Stomach smooth muscle (tissue), 2 donors: ENCODE results near the gene ZDHHC22.

ENCODE experiments used
- H3K27ac ChIP-seq: one replicate; pipeline ENCODE4 v1.7.0; 2013; ENCODE audit warnings: mild to moderate bottlenecking, low read length, inconsistent platforms
- H3K27me3 ChIP-seq, 2 donors: one replicate each; pipeline ENCODE4 v1.7.0; 2013; ENCODE audit warnings: low read length in 2 of 2; ENCODE audit not compliant: insufficient read depth in 2 of 2, control insufficient read depth in 1 of 2
- H3K36me3 ChIP-seq, 2 donors: one replicate each; pipeline ENCODE4 v1.7.0; 2013; ENCODE audit warnings: low read length in 2 of 2; ENCODE audit not compliant: control insufficient read depth in 2 of 2, insufficient read depth in 2 of 2
- H3K4me1 ChIP-seq: one replicate; pipeline ENCODE4 v1.7.0; 2013; ENCODE audit warnings: low read length; ENCODE audit not compliant: control insufficient read depth, insufficient read depth
- H3K4me3 ChIP-seq, 2 donors: one replicate each; pipeline ENCODE4 v1.7.0; 2013; ENCODE audit warnings: low read length in 2 of 2
- H3K9ac ChIP-seq, 2 donors: one replicate each; pipeline ENCODE4 v1.7.0; 2013; ENCODE audit warnings: low read length in 2 of 2, mild to moderate bottlenecking in 1 of 2
- H3K9me3 ChIP-seq, 2 donors: one replicate each; pipeline ENCODE4 v1.7.0; 2013; ENCODE audit warnings: low read length in 2 of 2; ENCODE audit not compliant: control insufficient read depth in 2 of 2
- donor health status: healthy.
- donor health status: Pancreatic carcinoma.

Gene ZDHHC22

DNA sequence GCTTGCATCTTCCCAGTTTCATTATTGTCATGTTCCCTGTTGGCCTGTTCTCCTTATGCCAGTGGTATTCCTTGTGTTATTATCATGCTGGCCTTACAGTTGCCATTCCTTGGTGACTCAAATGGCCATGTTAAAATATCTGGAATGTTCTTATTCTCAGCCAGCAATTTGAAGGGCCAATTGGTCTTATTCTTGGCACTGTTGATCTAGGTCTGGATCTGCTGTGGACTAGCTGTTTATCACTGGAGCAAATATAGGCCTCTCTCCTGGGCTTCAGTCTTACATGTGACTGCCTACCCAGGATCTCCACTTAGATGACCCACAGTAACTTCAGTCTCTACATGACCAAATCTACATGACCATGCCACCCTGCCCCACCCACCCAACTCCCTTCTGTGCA lies 38.1 kb downstream of the ZDHHC22 start:
- Histone ChIP-seq H3K27ac (peak overlapping the region; percentile 26), H3K27me3 (no peaks in the 10 kb centered on the region), H3K4me1 (peaks cover 38% of the 10 kb centered on the region), H3K9ac (no peak overlapping the region), H3K4me3 (peak overlapping the region in 1 of 2 donors; percentile 31), H3K36me3 (peaks cover 6% of the 10 kb centered on the region in 2 donors), H3K9me3 (no peaks in the 10 kb centered on the region)

DNA sequence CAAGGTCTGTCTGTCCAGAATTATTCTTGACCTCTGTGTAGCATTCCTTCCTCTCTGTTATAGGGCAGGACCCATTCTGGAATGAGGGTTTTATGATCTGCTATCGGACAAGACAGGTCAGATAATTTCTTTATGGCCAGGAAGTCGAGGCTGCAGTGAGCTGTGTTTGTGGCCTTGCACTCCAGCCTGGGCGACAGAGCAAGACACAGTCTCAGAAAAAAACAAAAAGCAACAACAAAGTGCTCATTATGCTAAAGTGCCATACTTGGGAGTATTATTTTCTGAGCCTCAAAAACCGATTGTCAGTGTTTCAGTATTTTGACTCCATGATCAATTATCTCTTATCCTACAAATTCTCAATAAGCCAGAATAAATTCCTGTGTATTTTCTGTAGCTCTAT lies 39.4 kb downstream of the ZDHHC22 start:
- Histone ChIP-seq H3K9ac (no peak overlapping the region), H3K27me3 (no peaks in the 10 kb centered on the region), H3K36me3 (peaks cover under 1 to 2% of the 10 kb centered on the region in 2 donors), H3K4me1 (peaks cover 39% of the 10 kb centered on the region), H3K27ac (no peak overlapping the region), H3K9me3 (no peaks in the 10 kb centered on the region), H3K4me3 (no peak overlapping the region)

DNA sequence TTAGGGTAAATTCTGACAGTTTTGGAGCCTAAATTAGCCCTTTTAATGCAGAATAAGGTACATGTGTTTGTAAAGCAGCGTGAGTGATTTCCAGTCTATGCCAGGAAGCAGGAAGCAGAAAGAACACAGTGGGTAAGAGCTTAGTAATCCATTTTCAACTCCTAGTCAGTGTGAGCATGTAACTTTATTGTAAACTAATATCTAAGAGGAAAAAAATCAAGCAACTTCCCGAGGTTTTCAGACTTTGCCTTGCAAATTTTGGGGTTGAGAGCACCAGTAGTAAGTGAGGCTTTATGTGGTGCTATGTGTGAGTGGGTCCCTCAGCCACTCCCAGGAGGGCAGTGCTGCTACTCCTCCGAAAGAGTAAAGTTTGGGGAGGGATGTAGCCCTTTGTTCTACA lies 40.6 kb downstream of the ZDHHC22 start:
- Histone ChIP-seq H3K27me3 (no peaks in the 10 kb centered on the region), H3K4me3 (no peak overlapping the region), H3K4me1 (peaks cover 44% of the 10 kb centered on the region), H3K9me3 (no peaks in the 10 kb centered on the region), H3K36me3 (no peaks in the 10 kb centered on the region), H3K9ac (peak overlapping the region in 1 of 2 donors; percentile 5), H3K27ac (no peak overlapping the region)

DNA sequence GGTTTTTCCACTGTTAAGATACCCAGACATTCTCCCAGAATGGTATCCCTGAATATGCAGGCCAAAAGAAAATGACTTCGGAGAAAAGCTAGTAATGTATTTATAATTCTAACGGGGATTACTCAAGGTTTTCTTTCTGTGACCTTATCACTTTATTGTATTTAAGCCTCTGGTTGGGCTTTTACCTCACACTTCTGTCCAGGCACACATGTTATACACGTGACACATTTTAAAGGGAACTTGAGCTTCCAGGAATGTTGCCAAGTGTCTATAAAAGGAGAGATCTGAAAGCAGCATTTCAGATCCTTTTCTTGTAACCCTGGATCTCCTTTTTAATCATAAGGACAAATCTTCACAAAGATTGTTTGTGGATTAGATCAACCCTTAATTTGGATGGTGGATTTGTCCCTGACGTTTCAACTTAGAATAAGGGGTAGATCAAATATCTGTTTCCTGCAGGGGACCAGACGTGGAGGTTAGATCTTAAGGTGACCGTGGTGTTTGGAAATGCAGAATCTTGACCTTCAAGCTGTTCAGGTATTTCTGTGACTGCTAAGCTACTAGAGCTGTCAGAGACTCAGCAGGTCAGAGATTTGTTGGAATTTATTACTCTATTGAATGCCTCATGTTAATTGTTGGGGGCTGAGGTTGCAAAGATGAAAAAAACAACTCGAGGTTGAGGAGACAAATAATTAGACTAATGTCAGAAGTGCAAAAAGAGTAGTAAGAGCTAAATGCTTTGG lies 42.0 kb downstream of the ZDHHC22 start:
- Histone ChIP-seq H3K27ac (peak overlapping the region; percentile 97), H3K4me3 (peak overlapping the region; percentile 96 to 99), H3K9ac (peak overlapping the region; percentile 97 to 99), H3K27me3 (no peaks in the 10 kb centered on the region), H3K4me1 (peaks cover 39% of the 10 kb centered on the region), H3K9me3 (no peaks in the 10 kb centered on the region), H3K36me3 (no peaks in the 10 kb centered on the region)

DNA sequence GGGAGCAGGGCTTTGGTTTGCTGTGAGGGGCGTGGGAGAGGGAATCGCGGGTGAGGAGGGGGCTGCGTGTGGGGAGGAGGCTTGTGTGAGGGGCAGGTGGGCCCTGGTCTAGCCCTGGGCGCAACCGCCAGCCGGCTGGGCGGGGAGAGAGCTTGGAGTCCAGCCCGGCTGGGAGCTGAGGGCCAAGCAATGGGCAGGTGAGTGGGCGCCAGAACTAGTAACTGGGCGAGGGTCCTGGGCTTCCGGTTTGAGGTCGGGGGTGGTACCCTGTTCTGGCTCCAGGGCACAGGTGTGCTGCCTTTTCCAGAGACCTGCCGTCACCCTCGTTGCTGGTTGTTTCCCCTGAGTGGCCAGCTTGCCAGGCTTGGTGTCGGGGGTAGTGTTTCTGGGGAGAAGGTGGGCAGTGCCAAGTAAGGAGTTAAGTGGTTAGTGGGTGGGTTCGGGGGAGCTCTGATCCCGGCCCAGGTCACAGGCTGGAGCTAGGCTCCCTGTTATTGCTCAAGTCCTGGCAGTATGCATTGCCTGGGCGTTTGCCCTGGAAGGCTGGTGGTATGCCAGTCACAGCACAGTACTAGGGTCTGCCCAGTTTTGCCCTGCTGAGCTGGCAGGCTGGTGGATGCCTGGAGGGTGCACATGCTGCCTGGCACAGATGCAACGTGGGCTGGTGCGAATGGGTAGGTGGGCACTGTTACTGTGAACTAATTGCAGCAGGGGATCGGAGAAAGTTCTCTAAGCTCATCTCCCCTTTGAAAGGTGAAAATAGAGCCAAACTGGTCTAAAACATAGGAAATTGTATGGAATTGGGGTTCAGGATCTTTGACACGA lies 42.9 kb downstream of the ZDHHC22 start:
- H3K9ac ChIP-seq, result peak overlapping the region; percentile 97 to 99
- no peaks in the 10 kb centered on the region for H3K36me3 ChIP-seq
- H3K27ac ChIP-seq, result peak overlapping the region; percentile 97
- H3K27me3 ChIP-seq, result no peaks in the 10 kb centered on the region
- H3K4me3 ChIP-seq, result peak overlapping the region; percentile 96 to 99
- peaks cover 32% of the 10 kb centered on the region for H3K4me1 ChIP-seq
- H3K9me3 ChIP-seq, result no peaks in the 10 kb centered on the region

DNA sequence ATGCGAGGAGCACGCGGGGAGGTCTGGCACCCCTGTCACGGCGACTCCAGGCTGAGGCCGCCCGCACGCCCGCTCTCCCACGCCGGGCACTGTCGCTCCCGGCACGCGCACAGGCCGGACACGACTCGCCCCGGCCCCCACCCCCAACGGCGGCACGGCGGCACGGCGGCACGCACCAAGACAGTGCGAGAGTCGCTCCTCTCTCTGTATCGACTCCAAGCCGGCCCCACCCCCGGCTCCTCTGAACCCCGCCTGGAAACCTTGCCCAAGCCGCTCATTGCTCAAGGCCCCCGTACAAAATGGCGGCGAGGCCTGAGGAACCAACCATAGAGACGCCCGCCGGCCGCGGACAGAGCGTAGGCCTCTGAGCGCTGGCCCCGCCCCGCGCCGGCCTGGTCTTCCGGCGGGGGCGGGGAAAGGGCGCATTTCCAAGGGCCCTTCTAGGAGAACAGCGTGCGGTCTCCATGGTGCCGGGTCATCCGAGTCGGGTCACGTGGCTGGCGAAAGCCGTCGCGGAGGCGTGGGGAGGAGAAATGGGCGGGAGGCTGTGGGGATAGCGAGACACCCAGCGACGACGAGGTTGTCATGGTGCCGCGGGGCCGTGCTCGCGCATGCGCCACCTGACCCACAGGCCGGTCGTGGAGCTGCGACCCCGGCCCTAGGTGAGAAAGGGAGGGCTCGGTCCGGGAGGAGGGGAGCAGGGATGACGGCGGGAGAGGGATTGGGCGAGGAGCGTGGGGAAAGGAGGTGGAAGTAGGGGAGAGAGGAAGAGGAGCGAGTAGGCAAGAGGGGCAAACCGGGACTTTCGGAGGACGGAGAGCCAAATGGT lies 43.7 kb downstream of the ZDHHC22 start, which contains the start of gene CIPC:
TSS of gene CIPC (plus strand) at position 559 of the 829 bp plus-strand sequence. CDS start 7,451 bp downstream, outside the sequence.
- no peaks in the 10 kb centered on the region for H3K27me3 ChIP-seq
- peak within 1 kb of the TSS; percentile 97 to 99 for H3K9ac ChIP-seq
- peaks cover 28% of the 10 kb centered on the region for H3K4me1 ChIP-seq
- peak within 1 kb of the TSS; percentile 96 to 99 for H3K4me3 ChIP-seq
- peak within 1 kb of the TSS; percentile 97 for H3K27ac ChIP-seq
- no peaks in the 10 kb centered on the region for H3K9me3 ChIP-seq
- H3K36me3 ChIP-seq, result no peaks in the 10 kb centered on the region

DNA sequence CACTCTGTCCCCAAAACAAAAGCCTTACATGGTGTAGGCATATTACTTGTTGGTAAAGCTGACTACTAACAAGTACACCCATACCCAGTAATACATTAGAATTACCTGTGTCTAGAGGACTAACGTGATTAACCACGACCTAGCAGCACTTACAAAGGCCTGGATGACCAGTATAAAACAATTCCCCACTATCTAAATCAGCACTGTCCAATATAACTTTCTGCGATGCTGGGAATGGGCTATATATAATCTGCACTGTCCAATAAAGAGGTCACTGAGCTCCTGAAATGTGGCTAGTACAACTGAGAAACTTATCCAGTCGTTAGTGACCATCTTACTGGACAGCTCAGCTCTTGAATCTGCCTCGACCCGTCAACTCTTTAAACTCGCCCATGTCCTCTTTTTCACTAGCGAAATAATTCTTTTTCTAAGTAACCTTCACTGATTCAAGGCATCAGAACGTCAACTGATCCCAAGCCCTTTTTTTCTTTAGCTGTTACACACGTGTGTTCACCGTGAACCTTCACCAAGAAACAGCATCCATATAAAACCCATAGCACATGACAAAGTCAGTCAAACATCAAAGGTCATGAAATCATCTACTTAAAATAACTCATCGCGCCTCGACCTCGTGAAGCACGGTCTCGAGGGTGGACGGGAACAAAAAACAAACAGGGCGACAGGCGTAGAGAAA lies 44.4 kb downstream of the ZDHHC22 start:
- no peaks in the 10 kb centered on the region for H3K9me3 ChIP-seq
- H3K9ac ChIP-seq, result peak overlapping the region; percentile 90 to 91
- peak overlapping the region; percentile 87 to 99 for H3K4me3 ChIP-seq
- peaks cover 25% of the 10 kb centered on the region for H3K4me1 ChIP-seq
- H3K27me3 ChIP-seq, result no peaks in the 10 kb centered on the region
- no peaks in the 10 kb centered on the region for H3K36me3 ChIP-seq
- peak overlapping the region; percentile 97 for H3K27ac ChIP-seq

DNA sequence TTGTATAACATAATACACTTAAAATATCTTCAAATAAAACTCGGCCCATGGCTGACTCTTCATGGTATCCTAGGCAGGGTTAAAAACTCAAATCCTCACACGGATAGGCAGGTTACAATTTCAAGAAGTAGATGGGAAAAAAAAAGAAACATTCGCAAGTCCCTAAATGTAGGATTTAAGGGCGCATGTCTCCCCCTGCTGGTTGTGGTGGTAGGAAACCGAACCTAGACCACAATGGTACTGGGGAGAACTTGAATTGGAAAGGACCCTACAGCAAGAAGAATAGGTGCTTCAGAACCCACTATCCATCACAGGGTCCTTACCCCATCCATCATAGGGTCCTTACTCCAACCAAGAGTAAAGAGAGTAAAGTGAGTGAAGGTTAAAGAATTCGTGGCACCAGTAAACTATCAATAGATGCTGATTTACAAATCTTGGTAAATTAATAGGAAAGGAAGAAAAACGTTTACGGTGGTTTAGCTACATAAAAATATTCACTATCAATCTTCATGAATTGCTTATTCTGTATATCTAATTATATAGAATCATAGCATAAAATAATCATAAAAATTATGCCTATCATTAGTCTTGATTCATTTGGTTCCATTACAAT lies 46.8 kb downstream of the ZDHHC22 start:
- Histone ChIP-seq H3K9me3 (no peaks in the 10 kb centered on the region), H3K9ac (no peak overlapping the region), H3K27me3 (no peaks in the 10 kb centered on the region), H3K4me3 (no peak overlapping the region), H3K27ac (no peak overlapping the region), H3K36me3 (no peaks in the 10 kb centered on the region), H3K4me1 (peaks cover 10% of the 10 kb centered on the region)

DNA sequence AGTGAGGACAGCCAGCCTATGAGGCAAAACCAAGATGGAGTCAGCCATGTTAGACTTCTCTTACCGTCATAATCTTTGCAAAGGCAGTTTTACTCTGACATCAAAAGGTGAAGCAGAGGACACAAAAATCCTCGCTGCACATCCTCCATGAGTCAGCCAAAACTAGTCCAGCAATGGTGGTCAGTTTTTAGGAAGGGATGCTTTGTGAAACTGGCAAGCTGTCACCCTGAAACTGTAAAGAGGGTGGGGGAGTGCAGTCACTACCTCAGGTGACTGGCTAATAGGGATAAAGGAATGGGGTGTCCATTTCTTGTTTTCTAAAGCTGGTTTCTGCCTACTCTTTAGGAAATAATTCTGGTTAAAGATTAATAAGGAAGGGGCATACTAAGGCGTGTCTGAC lies 48.9 kb downstream of the ZDHHC22 start:
- no peak overlapping the region for H3K4me3 ChIP-seq
- no peak overlapping the region for H3K9ac ChIP-seq
- H3K4me1 ChIP-seq, result peaks cover 6% of the 10 kb centered on the region
- H3K36me3 ChIP-seq, result no peaks in the 10 kb centered on the region
- H3K27me3 ChIP-seq, result no peaks in the 10 kb centered on the region
- H3K9me3 ChIP-seq, result no peaks in the 10 kb centered on the region
- H3K27ac ChIP-seq, result no peak overlapping the region
